GM21529 (cell line): ENCODE measurements around the gene HPS5.
"Not testable (repeated sequence)": the region's sequence is repeated elsewhere in the genome, so short reads cannot be mapped to it uniquely, and the experiment has no call there.

Experiments
- ATAC-seq: cut with Tn5 transposase; IDR thresholded peaks from one replicate; pipeline ENCODE4 v1.9.1; 2021; ENCODE audit not compliant: unreplicated experiment

The HPS5 gene

DNA sequence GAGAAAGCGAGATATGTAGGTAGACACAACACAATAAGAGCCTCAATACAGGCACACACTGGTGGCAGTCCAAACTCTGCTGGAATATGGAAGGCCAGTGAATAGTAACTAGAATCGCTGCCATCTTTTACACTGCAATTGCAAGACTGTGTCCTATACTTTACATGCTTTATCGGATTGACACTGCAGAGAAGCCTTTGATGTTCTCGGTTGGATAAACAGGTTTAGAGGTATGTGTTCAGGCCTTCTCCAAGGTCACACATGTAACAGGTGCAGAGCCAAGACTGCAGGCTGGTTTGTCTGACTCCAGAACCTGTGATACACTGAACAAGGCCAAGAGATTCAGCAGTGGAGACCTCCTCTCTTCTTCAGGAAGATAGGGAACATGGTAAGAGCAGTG, 50.7 kb downstream of the HPS5 start:
- no peak for ATAC-seq

DNA sequence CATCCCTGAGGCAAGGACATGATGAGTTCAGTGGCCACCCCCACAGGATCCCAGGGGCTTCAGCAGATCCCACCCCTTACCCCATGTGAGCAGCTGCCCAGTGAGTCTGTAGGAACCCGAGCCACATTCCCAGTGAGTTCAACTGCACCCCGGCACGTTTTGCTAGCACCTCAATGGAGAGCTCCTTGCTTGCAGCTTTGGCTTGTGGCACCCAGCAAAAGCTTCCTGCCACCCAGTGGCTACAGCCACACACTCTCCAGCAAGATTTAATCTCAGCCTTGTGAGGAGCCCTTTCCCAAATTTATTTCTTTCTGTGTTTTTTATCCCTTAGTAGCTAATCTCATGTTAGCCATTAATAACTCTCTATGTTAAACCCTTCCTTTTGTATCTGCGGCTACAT, 51.8 kb downstream of the HPS5 start:
- no peak for ATAC-seq

DNA sequence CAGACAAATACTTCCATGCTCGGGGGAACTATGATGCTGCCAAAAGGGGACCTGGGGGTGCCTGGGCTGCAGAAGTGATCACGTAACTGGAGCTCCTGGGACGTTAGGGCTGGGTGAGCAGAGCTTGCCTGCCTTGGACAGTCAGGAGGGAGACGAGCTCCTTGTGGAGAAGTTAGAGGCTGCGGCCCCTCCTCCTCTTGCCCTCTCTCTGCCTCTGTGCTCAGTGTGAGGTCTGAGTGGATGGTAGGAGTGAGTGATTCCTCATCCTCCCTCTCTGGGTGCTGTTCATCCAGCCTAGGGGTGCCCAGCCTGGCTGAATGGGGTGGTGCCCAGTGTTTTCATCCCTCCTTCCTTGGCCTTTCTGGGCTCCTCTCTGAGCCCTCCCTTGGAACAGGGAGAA, 52.7 kb downstream of the HPS5 start:
- ATAC-seq: not testable (repeated sequence)

DNA sequence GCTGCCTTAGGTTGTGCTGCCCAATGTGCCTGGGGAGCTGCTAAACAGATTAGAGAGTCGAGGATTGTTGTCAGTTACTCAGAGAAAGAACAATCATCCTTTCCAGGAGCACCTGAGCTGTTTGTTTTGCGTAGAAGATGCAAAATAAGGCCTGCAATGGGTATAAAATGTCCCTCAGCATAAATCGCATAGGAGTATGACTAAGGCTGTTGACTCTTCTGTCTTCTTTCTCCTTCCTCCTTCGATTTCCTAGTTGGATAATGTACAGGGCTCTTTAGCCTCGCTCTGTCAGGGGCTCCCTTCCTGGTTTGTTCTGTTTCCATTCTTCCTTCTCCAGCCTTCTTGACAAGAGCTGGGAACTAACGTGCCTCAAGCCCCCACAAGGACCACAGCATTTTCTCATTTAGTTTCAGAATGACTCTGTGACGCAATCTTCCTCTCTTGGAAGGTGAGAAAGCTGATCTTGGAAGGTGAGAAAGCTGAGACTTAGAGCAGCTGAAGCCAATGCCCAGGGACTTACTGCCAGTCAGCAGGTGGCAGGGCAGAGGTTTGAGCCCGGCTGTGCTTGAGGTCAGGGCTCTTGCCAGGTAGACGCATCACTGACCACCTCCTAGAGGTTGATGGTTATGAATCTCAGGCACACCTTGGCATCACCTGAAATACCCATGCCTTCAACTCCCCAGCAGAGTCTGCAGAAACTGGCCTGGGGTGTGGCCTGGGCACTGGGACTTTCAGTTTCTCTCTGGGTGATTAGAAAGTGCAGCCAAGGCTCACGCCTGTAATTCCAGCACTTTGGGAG, 54.4 kb downstream of the HPS5 start:
- ATAC-seq: peak; percentile 51

DNA sequence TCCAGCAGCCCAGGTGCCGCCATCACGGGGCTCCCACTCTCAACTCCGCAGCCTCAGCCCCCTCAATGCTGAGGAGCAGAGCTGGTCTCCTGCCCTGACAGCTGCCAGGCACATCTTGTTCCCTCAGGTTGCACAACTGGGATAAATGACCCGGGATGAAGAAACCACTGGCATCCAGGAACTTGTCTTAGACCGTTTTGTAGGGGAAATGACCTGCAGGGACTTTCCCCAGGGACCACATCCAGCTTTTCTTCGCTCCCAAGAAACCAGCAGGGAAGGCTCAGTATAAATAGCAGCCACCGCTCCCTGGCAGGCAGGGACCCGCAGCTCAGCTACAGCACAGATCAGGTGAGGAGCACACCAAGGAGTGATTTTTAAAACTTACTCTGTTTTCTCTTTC, 56.0 kb downstream of the HPS5 start, which contains the start of gene SAA1:
Gene SAA1 (plus strand): TSS at position 316 of the 400 bp plus-strand sequence. CDS start 624 bp downstream, outside the sequence.
- ATAC-seq: no peak

DNA sequence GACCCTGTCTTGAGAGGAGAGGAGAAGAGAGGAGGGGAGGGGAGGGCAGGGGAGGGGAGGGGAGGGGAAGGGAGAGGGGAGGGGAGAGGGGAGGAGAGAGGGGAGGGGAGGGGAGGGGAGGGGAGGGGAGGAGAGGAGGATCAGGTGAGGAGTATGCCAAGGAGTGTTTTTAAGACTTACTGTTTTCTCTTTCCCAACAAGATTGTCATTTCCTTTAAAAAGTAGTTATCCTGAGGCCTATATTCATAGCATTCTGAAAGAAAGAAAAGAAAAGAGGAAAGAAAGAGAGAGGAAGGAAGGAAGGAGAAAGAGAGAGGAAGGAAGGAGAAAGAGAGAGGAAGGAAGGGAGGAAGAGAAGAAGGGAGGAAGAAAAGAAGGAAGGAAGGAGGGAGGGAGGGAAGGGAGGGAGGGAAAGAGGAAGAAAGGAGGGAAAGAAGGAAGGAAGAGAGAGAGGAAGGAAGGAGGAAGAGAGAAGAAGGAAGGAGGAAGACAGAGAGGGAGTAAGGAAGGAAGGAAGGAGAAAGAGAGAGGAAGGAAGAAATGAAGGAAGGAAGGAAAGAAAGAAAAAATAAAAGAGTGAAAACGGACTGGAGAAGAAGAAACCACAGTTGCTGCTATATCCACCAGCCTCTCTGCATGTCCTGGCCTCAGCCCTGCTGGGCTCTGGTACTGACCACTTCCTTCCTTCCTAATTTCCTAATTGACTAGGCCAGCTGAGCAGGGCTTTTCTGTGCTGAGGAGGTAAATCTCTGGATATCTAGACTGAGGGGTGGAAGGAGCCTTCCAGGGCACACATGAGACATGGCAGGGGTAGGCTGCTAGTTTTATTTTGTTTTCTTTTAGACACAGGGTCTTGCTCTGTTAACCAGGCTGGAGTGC, 57.0 kb downstream of the HPS5 start:
- no peak for ATAC-seq

DNA sequence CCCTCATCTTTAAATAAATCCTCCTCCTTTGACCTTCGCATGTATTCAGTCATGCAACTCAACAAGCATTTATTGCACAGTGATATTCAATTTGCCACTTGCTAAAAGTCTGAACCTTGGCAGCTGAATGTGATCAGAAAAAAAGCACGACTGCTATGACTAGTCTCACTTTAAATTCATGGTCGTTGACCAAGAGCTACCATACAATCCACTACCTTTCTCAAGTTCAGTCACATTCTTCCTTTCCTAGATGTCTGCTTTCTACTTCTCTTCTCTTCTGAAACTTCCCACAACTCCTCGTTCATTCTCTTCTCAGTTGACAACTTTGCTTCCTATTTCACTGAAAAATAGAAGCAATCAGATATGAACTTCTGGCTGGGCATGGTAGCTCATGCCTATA, 57.9 kb downstream of the HPS5 start:
- ATAC-seq: peak; percentile 38

DNA sequence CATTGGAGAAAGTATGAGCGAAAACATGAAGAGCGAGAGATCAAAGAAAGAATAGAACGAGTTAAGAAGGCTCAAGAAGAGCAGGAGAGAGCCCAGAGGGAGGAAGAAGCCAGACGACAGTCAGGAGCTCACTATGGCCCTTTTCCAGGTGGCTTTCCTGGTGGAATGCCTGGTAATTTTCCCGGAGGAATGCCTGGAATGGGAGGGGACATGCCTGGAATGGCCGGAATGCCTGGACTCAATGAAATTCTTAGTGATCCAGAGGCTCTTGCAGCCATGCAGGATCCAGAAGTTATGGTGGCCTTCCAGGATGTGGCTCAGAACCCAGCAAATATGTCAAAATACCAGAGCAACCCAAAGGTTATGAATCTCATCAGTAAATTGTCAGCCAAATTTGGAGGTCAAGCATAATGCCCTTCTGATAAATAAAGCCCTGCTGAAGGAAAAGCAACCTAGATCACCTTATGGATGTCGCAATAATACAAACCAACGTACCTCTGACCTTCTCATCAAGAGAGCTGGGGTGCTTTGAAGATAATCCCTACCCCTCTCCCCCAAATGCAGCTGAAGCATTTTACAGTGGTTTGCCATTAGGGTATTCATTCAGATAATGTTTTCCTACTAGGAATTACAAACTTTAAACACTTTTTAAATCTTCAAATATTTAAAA, 59.1 kb downstream of the HPS5 start:
- not testable (repeated sequence) for ATAC-seq

DNA sequence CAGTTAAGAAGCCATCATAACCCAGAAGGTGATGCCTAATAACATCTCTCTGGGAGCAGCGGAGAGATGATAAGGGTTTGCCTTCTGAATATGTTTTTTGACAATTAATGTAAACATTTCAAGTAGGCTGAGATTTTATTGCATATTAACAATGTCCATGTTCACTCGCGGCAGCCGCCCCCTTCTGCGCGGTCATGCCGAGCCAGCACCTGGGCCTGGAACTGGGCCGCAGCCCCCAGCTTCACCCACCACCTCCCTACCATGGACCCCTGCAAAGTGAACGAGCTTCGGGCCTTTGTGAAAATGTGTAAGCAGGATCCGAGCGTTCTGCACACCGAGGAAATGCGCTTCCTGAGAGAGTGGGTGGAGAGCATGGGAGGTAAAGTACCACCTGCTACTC, 60.2 kb downstream of the HPS5 start:
- ATAC-seq: no peak

DNA sequence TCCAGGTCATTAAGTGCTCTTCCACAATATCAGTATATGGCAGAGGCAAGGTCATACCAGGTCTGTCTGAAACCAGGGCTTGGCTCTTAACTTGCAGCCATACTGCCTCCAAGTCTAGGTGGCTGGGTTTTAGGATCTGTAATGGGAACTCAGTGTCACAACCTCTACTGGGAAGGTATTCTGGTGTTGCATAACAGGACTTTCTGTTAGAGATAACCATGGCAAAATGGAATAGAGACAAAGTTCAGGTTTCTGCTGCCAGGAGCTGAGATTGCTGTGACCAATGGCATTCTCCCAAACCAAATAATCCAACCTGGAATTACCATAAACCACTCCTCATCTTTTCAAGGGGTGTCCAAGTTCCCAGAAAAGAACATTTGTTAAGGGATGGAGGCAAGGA, 62.7 kb downstream of the HPS5 start:
- no peak for ATAC-seq

DNA sequence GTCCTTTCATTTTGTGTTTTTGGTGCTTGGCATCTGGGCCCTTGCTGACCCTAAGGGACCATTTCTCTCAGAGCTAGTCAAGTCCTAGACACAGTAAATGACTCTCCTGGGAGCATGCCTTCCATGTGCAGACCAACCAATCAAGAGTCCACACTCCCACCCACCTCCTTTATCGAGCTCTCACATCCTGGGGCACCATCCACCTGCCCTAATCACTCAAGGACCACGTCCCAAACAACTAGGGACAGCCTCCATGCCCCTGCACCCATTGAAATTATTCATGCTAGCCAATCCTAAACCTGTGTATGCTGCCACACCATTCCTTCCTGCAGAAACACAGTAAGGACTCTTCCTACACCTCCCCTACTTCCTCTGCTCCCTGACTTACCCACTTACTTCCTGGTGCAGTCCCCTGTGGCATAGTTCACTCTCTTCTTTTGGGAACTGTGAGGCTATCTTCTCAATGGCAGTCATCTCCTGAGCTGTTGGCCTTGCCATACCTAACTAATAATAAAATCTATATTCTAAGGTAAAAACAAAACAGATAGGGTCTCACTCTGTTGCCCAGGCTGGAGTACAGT, 67.1 kb downstream of the HPS5 start:
- ATAC-seq: no peak

DNA sequence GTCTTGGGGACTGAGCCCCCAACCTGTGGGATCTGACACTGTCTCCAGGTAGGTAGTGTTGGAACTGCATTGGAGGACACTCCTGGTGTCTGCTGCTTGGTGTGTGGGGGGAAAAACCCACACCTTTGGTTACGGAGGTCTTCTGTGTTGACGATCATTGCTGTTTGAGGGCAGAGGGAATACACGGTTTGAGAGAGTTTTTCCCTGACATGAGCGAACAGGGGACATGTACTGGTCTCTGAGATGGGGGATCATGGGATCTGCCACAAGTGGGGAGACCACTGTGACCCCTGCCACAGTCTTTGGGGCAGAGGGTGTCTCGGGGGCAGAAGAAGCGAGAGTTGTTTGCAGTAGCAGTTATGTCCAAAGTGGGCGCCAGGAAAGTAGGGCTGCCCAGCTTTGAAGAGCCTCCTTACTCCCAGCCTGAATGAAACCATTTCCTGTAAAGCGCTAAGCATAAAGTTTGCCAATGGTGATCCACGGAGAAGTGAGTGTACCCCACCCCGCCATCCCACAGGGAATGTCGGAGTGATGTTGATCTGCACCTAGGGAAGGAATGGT, 68.1 kb downstream of the HPS5 start:
- ATAC-seq: no peak

DNA sequence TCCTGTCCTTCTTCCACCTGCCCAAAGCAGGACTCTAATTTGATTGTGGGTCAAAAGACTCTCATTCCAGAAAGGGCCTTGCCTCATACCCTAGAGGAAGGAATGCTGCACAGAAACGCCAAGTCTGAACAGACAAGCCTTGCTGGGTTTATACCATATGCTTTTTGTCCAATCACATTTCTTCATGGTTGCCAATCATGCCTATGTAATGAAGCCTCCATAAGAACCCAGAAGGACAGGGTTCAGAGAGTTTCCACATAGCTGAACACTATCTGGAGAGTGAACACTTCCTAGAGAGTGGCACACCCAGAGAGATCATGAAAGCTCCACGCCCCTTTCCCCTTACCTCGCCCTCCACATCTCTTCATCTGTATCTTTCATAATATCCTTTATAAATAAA, 68.7 kb downstream of the HPS5 start:
- ATAC-seq: no peak

DNA sequence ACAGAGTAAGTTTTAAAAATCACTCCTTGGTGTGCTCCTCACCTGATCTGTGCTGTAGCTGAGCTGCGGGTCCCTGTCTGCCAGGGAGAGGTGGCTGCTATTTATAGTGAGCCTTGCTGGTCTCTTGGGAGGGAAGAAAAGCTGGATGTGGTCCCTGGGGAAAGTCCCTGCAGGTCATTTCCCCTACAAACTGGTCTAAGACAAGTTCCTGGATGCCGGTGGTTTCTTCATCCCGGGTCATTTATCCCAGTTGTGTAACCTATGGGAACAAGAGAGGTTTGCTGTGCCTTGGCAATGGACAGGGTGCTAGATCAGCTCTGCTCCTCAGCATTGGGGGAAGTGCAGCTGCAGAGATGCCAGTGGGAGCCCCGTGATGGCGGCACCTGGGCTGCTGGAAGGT, 73.4 kb downstream of the HPS5 start, which contains the start of gene SAA2:
Gene SAA2 (minus strand): TSS at position 108 of the 400 bp plus-strand sequence. CDS start 657 bp downstream, outside the sequence.
- no peak for ATAC-seq

DNA sequence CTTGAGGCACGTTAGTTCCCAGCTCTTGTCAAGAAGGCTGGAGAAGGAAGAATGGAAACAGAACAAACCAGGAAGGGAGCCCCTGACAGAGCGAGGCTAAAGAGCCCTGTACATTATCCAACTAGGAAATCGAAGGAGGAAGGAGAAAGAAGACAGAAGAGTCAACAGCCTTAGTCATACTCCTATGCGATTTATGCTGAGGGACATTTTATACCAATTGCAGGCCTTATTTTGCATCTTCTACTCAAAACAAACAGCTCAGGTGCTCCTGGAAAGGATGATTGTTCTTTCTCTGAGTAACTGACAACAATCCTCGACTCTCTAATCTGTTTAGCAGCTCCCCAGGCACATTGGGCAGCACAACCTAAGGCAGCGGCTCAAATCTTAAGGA, 74.8 kb downstream of the HPS5 start:
- ATAC-seq: peak; percentile 18

DNA sequence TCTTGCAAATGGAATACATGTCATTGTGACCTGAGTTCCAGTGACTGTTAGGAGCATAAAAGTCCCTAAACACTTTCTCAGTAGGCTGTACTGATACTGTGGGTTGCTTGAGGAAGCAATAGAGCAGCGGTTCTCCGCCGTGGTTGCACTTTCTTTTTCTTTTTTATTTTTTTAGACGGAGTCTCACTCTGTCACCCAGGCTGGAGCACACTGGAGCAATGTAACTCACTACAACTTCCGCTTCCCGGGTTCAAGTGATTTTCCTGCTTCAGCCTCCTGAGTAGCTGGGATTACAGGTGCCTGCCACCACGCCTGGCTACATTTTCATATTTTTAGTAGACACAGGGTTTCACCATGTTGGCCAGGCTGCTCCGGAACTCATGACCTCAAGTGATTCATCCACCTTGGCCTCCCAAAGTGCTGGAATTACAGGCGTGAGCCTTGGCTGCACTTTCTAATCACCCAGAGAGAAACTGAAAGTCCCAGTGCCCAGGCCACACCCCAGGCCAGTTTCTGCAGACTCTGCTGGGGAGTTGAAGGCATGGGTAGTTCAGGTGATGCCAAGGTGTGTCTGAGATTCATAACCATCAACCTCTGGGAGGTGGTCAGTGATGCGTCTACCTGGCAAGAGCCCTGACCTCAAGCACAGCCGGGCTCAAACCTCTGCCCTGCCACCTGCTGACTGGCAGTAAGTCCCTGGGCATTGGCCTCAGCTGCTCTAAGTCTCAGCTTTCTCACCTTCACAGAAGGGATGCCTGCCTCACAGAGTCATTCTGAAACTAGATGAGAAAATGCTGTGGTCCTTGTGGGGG, 75.4 kb downstream of the HPS5 start:
- ATAC-seq: peak; percentile 84

DNA sequence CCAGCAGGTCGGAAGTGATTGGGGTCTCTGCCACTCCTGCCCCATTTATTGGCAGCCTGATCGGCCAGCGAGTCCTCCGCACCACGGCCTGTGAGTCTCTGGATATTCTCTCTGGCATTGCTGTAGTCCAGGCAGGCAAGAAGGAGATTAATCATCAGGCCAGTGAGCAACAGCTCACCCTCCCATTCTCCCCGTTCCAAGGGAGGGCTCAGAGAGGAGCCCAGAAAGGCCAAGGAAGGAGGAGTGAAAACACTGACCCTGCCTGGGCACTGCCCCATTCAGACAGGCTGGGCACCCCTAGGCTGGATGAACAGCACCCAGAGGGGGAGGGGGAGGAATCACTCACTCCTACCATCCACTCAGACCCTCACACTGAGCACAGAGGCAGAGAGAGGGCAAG, 76.5 kb downstream of the HPS5 start:
- no peak for ATAC-seq

DNA sequence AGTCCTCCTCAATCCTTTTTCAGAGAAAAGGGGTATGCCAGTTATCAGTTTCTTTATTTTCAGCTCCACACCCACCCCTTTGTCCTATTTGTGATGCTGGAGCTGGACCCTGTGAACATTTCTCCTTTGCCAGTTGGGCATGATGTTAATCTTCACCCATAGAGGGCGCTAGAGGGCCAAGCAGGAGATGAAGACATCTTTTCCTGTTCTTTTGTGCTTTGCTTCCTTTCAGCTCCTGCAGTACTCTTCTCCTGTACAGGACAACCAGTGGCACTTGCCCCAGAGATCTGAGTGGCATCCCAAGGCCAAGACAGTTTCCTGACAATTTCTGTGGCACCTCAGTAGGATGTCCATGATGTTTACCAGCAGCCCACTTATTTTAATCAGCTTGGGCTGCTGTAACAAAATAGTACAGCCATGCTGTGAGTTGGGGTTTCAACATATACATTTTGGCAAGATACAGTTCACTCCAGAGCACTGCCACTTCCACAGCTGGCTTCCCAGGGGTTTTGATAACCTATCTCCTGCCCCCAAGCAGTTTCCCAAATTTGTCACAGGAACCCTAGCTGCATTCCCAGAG, 78.1 kb downstream of the HPS5 start:
- no peak for ATAC-seq

DNA sequence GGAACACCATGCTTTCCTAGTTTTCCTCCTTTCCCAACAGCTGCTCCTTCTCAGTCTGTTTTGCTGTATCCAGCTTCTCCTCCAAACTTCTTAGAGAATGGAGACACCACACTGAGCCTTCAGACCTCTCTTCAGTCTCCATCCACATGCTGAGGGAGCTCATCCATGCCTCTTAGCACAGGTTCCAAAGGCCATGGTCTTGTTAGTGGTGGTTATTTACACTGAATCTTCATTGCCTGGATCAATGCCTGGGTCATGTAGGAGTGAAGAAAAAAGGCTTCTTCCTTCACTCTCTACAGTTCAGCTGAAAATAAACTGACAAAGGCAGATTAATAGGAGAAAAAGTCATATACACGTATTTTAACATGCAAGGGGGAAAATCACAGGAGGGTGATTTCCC, 82.3 kb downstream of the HPS5 start:
- ATAC-seq: no peak
